Adrenal gland (tissue), 5 donors: Measurements from ENCODE around the gene PICK1.

Experiments used
- CTCF ChIP-seq, 6 experiments: fragments of 450-650 bp in 4 of 6; fragments of 200-600 bp in 2 of 6; sonication (generic) in 1 of 6; IDR thresholded peaks; 1 replicate in 5 of 6; 2 replicates in 1 of 6; pipeline versions ENCODE4 v1.5.1 to v1.8.0; 2016 to 2021; ENCODE audit warnings: antibody characterized with exemption in 6 of 6, mild to moderate bottlenecking in 2 of 6, moderate library complexity in 1 of 6
- POLR2A ChIP-seq, 2 donors: fragments of 450-650 bp; IDR thresholded peaks; one replicate each; pipeline ENCODE4 v1.6.1; 2017; ENCODE audit warnings: antibody characterized with exemption in 2 of 2, mild to moderate bottlenecking in 2 of 2, moderate library complexity in 1 of 2
- donor health status: DM: no; HTN: no; CAD: no.

- TF ChIP-seq CTCF (IDR thresholded peaks at IDR 0.05) (no peak), POLR2A (IDR thresholded peaks at IDR 0.05) (no peak)
Measured at GRCh38 chr22:38029901-38030300, 27.3 kb upstream of the PICK1 start.
